Measurements from ENCODE around the gene TLE2.

GRCh38 chr19:2998642-2999041, 30.4 kb downstream of the TLE2 start:
- no peak for TF ChIP-seq ZNF274 (IDR thresholded peaks at IDR 0.05; ENCODE audit: low read depth, low read length)
- no peak for TF ChIP-seq SUZ12 (IDR thresholded peaks at IDR 0.05; ENCODE audit: extremely low read depth, insufficient read depth, insufficient read length)
